Hepatocyte (in vitro differentiated cells): ENCODE data around the gene UBASH3A. TPM values are rescaled to one million over a fixed set of nuclear protein-coding genes. Genes with fewer than 3 reads are reported as not detected.

Source experiments
- DNase-seq: peaks from one replicate; pipeline ENCODE4 v3.0.0-alpha.2; 2016; ENCODE audit warnings: low spot score
- H2AFZ ChIP-seq: fragments of 200-600 bp; sonication (generic); 2 replicates; pipeline ENCODE4 v1.6.0; 2016; ENCODE audit warnings: antibody characterized with exemption, mild to moderate bottlenecking
- H3K27ac ChIP-seq: fragments of 200-600 bp; sonication (generic); 2 replicates; pipeline ENCODE4 v1.5.1; 2016; ENCODE audit warnings: mild to moderate bottlenecking
- H3K27me3 ChIP-seq: fragments of 200-600 bp; sonication (generic); 2 replicates; pipeline ENCODE4 v1.6.1; 2016
- H3K36me3 ChIP-seq: fragments of 200-600 bp; sonication (generic); replicated peaks from 2 replicates; pipeline ENCODE4 v1.5.1; 2016; ENCODE audit warnings: low read depth; ENCODE audit not compliant: insufficient read depth
- H3K4me1 ChIP-seq: fragments of 200-600 bp; sonication (generic); 2 replicates; pipeline ENCODE4 v1.5.1; 2016; ENCODE audit warnings: mild to moderate bottlenecking, moderate library complexity; ENCODE audit not compliant: insufficient read depth
- H3K4me2 ChIP-seq: fragments of 200-600 bp; sonication (generic); 2 replicates; pipeline ENCODE4 v1.6.0; 2016
- H3K4me3 ChIP-seq: fragments of 200-600 bp; sonication (generic); 2 replicates; pipeline ENCODE4 v1.5.1; 2016; ENCODE audit warnings: mild to moderate bottlenecking
- H3K79me2 ChIP-seq: fragments of 200-600 bp; sonication (generic); 2 replicates; pipeline ENCODE4 v1.6.0; 2017; ENCODE audit warnings: mild to moderate bottlenecking
- H3K9me2 ChIP-seq: fragments of 200-600 bp; sonication (generic); replicated peaks from 2 replicates; pipeline ENCODE4 v1.6.0; 2017; ENCODE audit warnings: mild to moderate bottlenecking; ENCODE audit not compliant: insufficient read depth
- H3K9me3 ChIP-seq: fragments of 200-600 bp; sonication (generic); 2 replicates; pipeline ENCODE4 v1.5.1; 2016; ENCODE audit warnings: low read depth, mild to moderate bottlenecking
- H4K20me1 ChIP-seq: fragments of 200-600 bp; sonication (generic); 2 replicates; pipeline ENCODE4 v1.6.0; 2016; ENCODE audit warnings: mild to moderate bottlenecking; ENCODE audit not compliant: insufficient read depth, poor library complexity, severe bottlenecking
- CTCF ChIP-seq: fragments of 200-600 bp; sonication (generic); IDR thresholded peaks from 2 replicates; pipeline ENCODE4 v1.5.1; 2016; ENCODE audit warnings: antibody characterized with exemption, mild to moderate bottlenecking; ENCODE audit not compliant: poor library complexity
- EZH2 ChIP-seq: fragments of 200-600 bp; sonication (generic); IDR thresholded peaks from 2 replicates; pipeline ENCODE4 v1.6.1; 2016; ENCODE audit warnings: antibody characterized with exemption, mild to moderate bottlenecking, borderline replicate concordance
- EZH2phosphoT487 ChIP-seq: fragments of 200-600 bp; sonication (generic); IDR thresholded peaks from one replicate; pipeline ENCODE4 v1.6.1; 2018; ENCODE audit warnings: antibody characterized with exemption, mild to moderate bottlenecking, low read depth, moderate library complexity; ENCODE audit not compliant: unreplicated experiment, severe bottlenecking
- WGBS: methylation state at CpG from one replicate; pipeline ENCODE4 v1.1.6; 2016; ENCODE audit warnings: low lambda C conversion rate; ENCODE audit errors: missing lambda C conversion rate; 5-methylcytosine and 5-hydroxymethylcytosine counted together
- polyA plus RNA-seq: library from polyadenylated mRNA; unstranded; fragments of >200 nt; fragmentation: Nextera tagmentation; extraction: Ambion mirVana; gene quantifications from 2 replicates; pipeline ENCODE4 v1.2.1, GENCODE V29; 2016
- total RNA-seq: library from RNA; depleted of rRNA; stranded (reverse); fragments of >200 nt; gene quantifications from 2 replicates; pipeline ENCODE4 v1.2.3, GENCODE V29; 2014

UBASH3A gene
- total and polyA plus RNA-seq, 2 experiments from 2014 or later, result not detected

- Histone ChIP-seq H3K27ac (no peak overlapping the region), H2AFZ (no peak overlapping the region), H3K27me3 (no peaks in the 10 kb centered on the region), H3K9me2 (no peaks in the 10 kb centered on the region), H3K4me3 (no peak overlapping the region), H3K36me3 (no peaks in the 10 kb centered on the region), H3K9me3 (no peaks in the 10 kb centered on the region), H3K4me1 (peaks cover 4% of the 10 kb centered on the region), H3K79me2 (no peaks in the 10 kb centered on the region), H3K4me2 (no peak overlapping the region), H4K20me1 (no peaks in the 10 kb centered on the region)
- TF ChIP-seq EZH2, result no peak
- no peak for DNase-seq
- WGBS, result 66% methylated on average over 7 of the region's 7 CpGs
Measured at GRCh38 chr21:42361286-42361685, 42.4 kb upstream of the UBASH3A start.

GRCh38 chr21:42362198-42362597, 41.5 kb upstream of the UBASH3A start:
- Histone ChIP-seq H3K4me2 (no peak overlapping the region), H3K27me3 (no peaks in the 10 kb centered on the region), H3K9me3 (no peaks in the 10 kb centered on the region), H3K4me3 (no peak overlapping the region), H3K79me2 (no peaks in the 10 kb centered on the region), H3K9me2 (no peaks in the 10 kb centered on the region), H2AFZ (no peak overlapping the region), H3K4me1 (peaks cover 9% of the 10 kb centered on the region), H3K27ac (no peak overlapping the region), H4K20me1 (no peaks in the 10 kb centered on the region), H3K36me3 (no peaks in the 10 kb centered on the region)
- 90% methylated on average over 12 of the region's 12 CpGs for WGBS
- DNase-seq, result no peak
- TF ChIP-seq EZH2 (no peak), CTCF (no peak), EZH2phosphoT487 (no peak)

- Histone ChIP-seq H2AFZ (no peak overlapping the region), H3K9me2 (no peaks in the 10 kb centered on the region), H3K4me1 (peaks cover 14% of the 10 kb centered on the region), H3K9me3 (no peaks in the 10 kb centered on the region), H3K27ac (peak overlapping the region; percentile 23), H3K27me3 (no peaks in the 10 kb centered on the region), H4K20me1 (no peaks in the 10 kb centered on the region), H3K79me2 (no peaks in the 10 kb centered on the region), H3K4me2 (no peak overlapping the region), H3K4me3 (no peak overlapping the region), H3K36me3 (no peaks in the 10 kb centered on the region)
- WGBS, result 87% methylated on average over 9 of the region's 9 CpGs
- no peak for DNase-seq
- no peak for TF ChIP-seq EZH2
- TF ChIP-seq CTCF, result no peak
- TF ChIP-seq EZH2phosphoT487, result no peak
Measured at GRCh38 chr21:42362700-42363099, 41.0 kb upstream of the UBASH3A start.

GRCh38 chr21:42363312-42363711, 40.4 kb upstream of the UBASH3A start:
- Histone ChIP-seq H3K36me3 (no peaks in the 10 kb centered on the region), H3K9me3 (no peaks in the 10 kb centered on the region), H3K4me2 (no peak overlapping the region), H3K27ac (peak overlapping the region; percentile 23), H3K27me3 (no peaks in the 10 kb centered on the region), H3K4me1 (peaks cover 19% of the 10 kb centered on the region), H4K20me1 (no peaks in the 10 kb centered on the region), H3K9me2 (no peaks in the 10 kb centered on the region), H3K79me2 (no peaks in the 10 kb centered on the region), H3K4me3 (no peak overlapping the region), H2AFZ (no peak overlapping the region)
- WGBS, result 76% methylated on average over 8 of the region's 8 CpGs
- DNase-seq, result no peak
- TF ChIP-seq CTCF, result no peak
